ENCODE data around the gene ESR2.

DNA sequence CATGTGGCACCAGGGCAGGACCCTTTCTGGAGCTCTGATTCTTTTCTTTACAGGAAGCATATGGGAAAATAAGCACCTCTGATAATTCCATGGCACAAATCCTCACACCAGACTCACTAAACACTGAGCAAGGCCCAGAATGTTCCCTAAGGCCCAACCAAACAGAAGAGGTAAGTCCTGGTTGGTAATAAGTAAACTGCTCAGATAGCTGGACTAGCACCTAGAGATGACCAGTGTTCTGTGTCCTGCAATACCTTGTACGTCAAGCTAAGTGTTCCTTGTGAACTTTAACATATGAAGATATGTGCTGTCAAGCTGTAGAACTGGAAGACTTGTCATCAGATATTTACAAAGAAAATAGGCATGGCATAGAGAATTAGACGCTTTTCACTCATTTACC, 186.7 kb downstream of the ESR2 start:
- no peak for TF ChIP-seq POLR2A (IDR thresholded peaks at IDR 0.05)
- TF ChIP-seq, protein P1, sequence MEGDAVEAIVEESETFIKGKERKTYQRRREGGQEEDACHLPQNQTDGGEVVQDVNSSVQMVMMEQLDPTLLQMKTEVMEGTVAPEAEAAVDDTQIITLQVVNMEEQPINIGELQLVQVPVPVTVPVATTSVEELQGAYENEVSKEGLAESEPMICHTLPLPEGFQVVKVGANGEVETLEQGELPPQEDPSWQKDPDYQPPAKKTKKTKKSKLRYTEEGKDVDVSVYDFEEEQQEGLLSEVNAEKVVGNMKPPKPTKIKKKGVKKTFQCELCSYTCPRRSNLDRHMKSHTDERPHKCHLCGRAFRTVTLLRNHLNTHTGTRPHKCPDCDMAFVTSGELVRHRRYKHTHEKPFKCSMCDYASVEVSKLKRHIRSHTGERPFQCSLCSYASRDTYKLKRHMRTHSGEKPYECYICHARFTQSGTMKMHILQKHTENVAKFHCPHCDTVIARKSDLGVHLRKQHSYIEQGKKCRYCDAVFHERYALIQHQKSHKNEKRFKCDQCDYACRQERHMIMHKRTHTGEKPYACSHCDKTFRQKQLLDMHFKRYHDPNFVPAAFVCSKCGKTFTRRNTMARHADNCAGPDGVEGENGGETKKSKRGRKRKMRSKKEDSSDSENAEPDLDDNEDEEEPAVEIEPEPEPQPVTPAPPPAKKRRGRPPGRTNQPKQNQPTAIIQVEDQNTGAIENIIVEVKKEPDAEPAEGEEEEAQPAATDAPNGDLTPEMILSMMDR (IDR thresholded peaks at IDR 0.05 in 4 of 5, conservative IDR thresholded peaks at IDR 0.05 in 1 of 5): no peak
